Activated T-cell treated with anti-CD3 and anti-CD28 coated beads, Interleukin-2, amount 50 U/mL, for 4 hours (primary cell): ENCODE measurements around the gene ACSL3. TPM values are rescaled to one million over a fixed set of nuclear protein-coding genes. Genes with fewer than 3 reads are reported as not detected.

ENCODE experiments used
- ATAC-seq, 2 donors: fragments of 200-7000 bp; cut with Tn5 transposase; one replicate each; pipeline ENCODE4 v1.10.0; 2021
- DNase-seq: peaks from one replicate; pipeline ENCODE4 v3.0.0-alpha.2; 2020
- H3K27me3 Mint-ChIP-seq: one replicate; pipeline ENCODE4 v1.8.0; 2021; ENCODE audit warnings: low read depth, mixed read lengths
- H3K36me3 Mint-ChIP-seq: one replicate; pipeline ENCODE4 v1.8.0; 2022; ENCODE audit warnings: mixed read lengths; ENCODE audit not compliant: insufficient read depth
- H3K4me1 Mint-ChIP-seq: one replicate; pipeline ENCODE4 v1.8.0; 2021; ENCODE audit warnings: low read depth, mixed read lengths
- H3K4me3 Mint-ChIP-seq: one replicate; pipeline ENCODE4 v1.8.0; 2021; ENCODE audit warnings: mild to moderate bottlenecking, moderate library complexity, mixed read lengths
- H3K9me3 Mint-ChIP-seq: one replicate; pipeline ENCODE4 v1.8.0; 2021; ENCODE audit warnings: mixed read lengths
- total RNA-seq, 3 donors: library from RNA; stranded (reverse); gene quantifications; one replicate each; pipeline ENCODE4 v1.2.1, GENCODE V29; 2021

Gene ACSL3
- 10 to 100 TPM; 29.9 to 36.6 (median 33.7) TPM for total RNA-seq

GRCh38 chr2:222860740-222861410 is at the start of gene ACSL3:
Gene ACSL3 (plus strand): TSS chr2:222861036. CDS start chr2:222908773, 47,737 bp downstream.
- DNase-seq (peak; percentile 85), ATAC-seq (peak; percentile 99)
- H3K4me3 Mint-ChIP-seq: peak within 1 kb of the TSS; percentile 81
- H3K36me3 Mint-ChIP-seq: no peaks in the 10 kb centered on the region
- H3K4me1 Mint-ChIP-seq: peaks cover 10% of the 10 kb centered on the region
- no peaks in the 10 kb centered on the region for H3K27me3 Mint-ChIP-seq
- no peaks in the 10 kb centered on the region for H3K9me3 Mint-ChIP-seq

- ATAC-seq (no peak), DNase-seq (no peak)
- peaks cover 3% of the 10 kb centered on the region for H3K4me1 Mint-ChIP-seq
- H3K36me3 Mint-ChIP-seq: no peaks in the 10 kb centered on the region
- no peak overlapping the region for H3K4me3 Mint-ChIP-seq
- H3K27me3 Mint-ChIP-seq: peaks cover 6% of the 10 kb centered on the region
- H3K9me3 Mint-ChIP-seq: no peaks in the 10 kb centered on the region
Observed at GRCh38 chr2:222811828-222812227, 49.0 kb upstream of the ACSL3 start.

GRCh38 chr2:222813177-222813843 is 47.5 kb upstream of the ACSL3 start:
- Mint-ChIP-seq H3K9me3 (no peaks in the 10 kb centered on the region), H3K4me1 (peaks cover 3% of the 10 kb centered on the region), H3K27me3 (peaks cover 4% of the 10 kb centered on the region), H3K36me3 (no peaks in the 10 kb centered on the region), H3K4me3 (no peak overlapping the region)
- DNase-seq: no peak
- ATAC-seq: peak; percentile 87 to 90

GRCh38 chr2:222819722-222820333 is 41.0 kb upstream of the ACSL3 start:
- peaks cover 3% of the 10 kb centered on the region for H3K27me3 Mint-ChIP-seq
- ATAC-seq: no peak
- H3K4me1 Mint-ChIP-seq: no peaks in the 10 kb centered on the region
- DNase-seq: no peak
- H3K9me3 Mint-ChIP-seq: no peaks in the 10 kb centered on the region
- H3K36me3 Mint-ChIP-seq: no peaks in the 10 kb centered on the region
- H3K4me3 Mint-ChIP-seq: no peak overlapping the region

- H3K27me3 Mint-ChIP-seq: peaks cover 8% of the 10 kb centered on the region
- no peak for ATAC-seq
- no peaks in the 10 kb centered on the region for H3K4me1 Mint-ChIP-seq
Observed at GRCh38 chr2:222823183-222823930, 37.5 kb upstream of the ACSL3 start.

GRCh38 chr2:222825031-222825430 is 35.8 kb upstream of the ACSL3 start:
- ATAC-seq (no peak), DNase-seq (no peak)
- Mint-ChIP-seq H3K4me3 (no peak overlapping the region), H3K9me3 (no peaks in the 10 kb centered on the region), H3K4me1 (no peaks in the 10 kb centered on the region), H3K36me3 (no peaks in the 10 kb centered on the region), H3K27me3 (peaks cover 5% of the 10 kb centered on the region)

More at GRCh38 chr2:222823183-222823930, 37.5 kb upstream of the ACSL3 start:
- DNase-seq: no peak
- Mint-ChIP-seq H3K4me3 (no peak overlapping the region), H3K36me3 (no peaks in the 10 kb centered on the region), H3K9me3 (no peaks in the 10 kb centered on the region)

- peaks cover 5% of the 10 kb centered on the region for H3K27me3 Mint-ChIP-seq
- DNase-seq (no peak), ATAC-seq (no peak)
- no peak overlapping the region for H3K4me3 Mint-ChIP-seq
- H3K4me1 Mint-ChIP-seq: no peaks in the 10 kb centered on the region
- no peaks in the 10 kb centered on the region for H3K36me3 Mint-ChIP-seq
- H3K9me3 Mint-ChIP-seq: no peaks in the 10 kb centered on the region
Observed at GRCh38 chr2:222827417-222827816, 33.4 kb upstream of the ACSL3 start.

GRCh38 chr2:222828572-222828971 is 32.3 kb upstream of the ACSL3 start:
- H3K4me1 Mint-ChIP-seq: no peaks in the 10 kb centered on the region
- DNase-seq: no peak

GRCh38 chr2:222830164-222830563 is 30.7 kb upstream of the ACSL3 start:
- Mint-ChIP-seq H3K9me3 (no peaks in the 10 kb centered on the region), H3K4me3 (no peak overlapping the region), H3K36me3 (no peaks in the 10 kb centered on the region), H3K27me3 (peaks cover 15% of the 10 kb centered on the region), H3K4me1 (no peaks in the 10 kb centered on the region)
- ATAC-seq (no peak), DNase-seq (no peak)

More at GRCh38 chr2:222828572-222828971, 32.3 kb upstream of the ACSL3 start:
- no peak overlapping the region for H3K4me3 Mint-ChIP-seq
- no peaks in the 10 kb centered on the region for H3K36me3 Mint-ChIP-seq
- ATAC-seq: no peak
- no peaks in the 10 kb centered on the region for H3K9me3 Mint-ChIP-seq
- H3K27me3 Mint-ChIP-seq: peaks cover 8% of the 10 kb centered on the region

GRCh38 chr2:222833410-222833809 is 27.4 kb upstream of the ACSL3 start:
- Mint-ChIP-seq H3K36me3 (no peaks in the 10 kb centered on the region), H3K9me3 (no peaks in the 10 kb centered on the region), H3K27me3 (peaks cover 20% of the 10 kb centered on the region), H3K4me3 (no peak overlapping the region), H3K4me1 (no peaks in the 10 kb centered on the region)
- DNase-seq: no peak
- ATAC-seq: no peak

GRCh38 chr2:222835143-222835822 is 25.6 kb upstream of the ACSL3 start:
- Mint-ChIP-seq H3K27me3 (peaks cover 20% of the 10 kb centered on the region), H3K4me3 (no peak overlapping the region), H3K4me1 (peaks cover 3% of the 10 kb centered on the region), H3K9me3 (no peaks in the 10 kb centered on the region), H3K36me3 (no peaks in the 10 kb centered on the region)
- ATAC-seq (no peak), DNase-seq (no peak)

GRCh38 chr2:222835823-222836151 is 25.0 kb upstream of the ACSL3 start:
- H3K9me3 Mint-ChIP-seq: no peaks in the 10 kb centered on the region
- peaks cover 22% of the 10 kb centered on the region for H3K27me3 Mint-ChIP-seq
- no peaks in the 10 kb centered on the region for H3K36me3 Mint-ChIP-seq
- peaks cover 6% of the 10 kb centered on the region for H3K4me1 Mint-ChIP-seq
- DNase-seq: no peak
- H3K4me3 Mint-ChIP-seq: no peak overlapping the region
- ATAC-seq: no peak

GRCh38 chr2:222837643-222838056 is 23.2 kb upstream of the ACSL3 start:
- H3K9me3 Mint-ChIP-seq: no peaks in the 10 kb centered on the region
- no peaks in the 10 kb centered on the region for H3K36me3 Mint-ChIP-seq
- DNase-seq: no peak
- H3K27me3 Mint-ChIP-seq: peaks cover 26% of the 10 kb centered on the region
- peaks cover 6% of the 10 kb centered on the region for H3K4me1 Mint-ChIP-seq
- no peak overlapping the region for H3K4me3 Mint-ChIP-seq
- ATAC-seq: no peak
